Left colon (tissue), 2 donors: ENCODE results near the gene CTTN. TPM values are rescaled to one million over a fixed set of nuclear protein-coding genes. Genes with fewer than 3 reads are reported as not detected.

Experiments used
- ATAC-seq: fragments of 200-7000 bp; cut with Tn5 transposase; one replicate; pipeline ENCODE4 v1.9.1; 2020; ENCODE audit warnings: mild to moderate bottlenecking, moderate library complexity
- DNase-seq, 2 donors: peaks; one replicate each; pipeline ENCODE4 v3.0.0-alpha.2; 2020
- intact Hi-C, 2 donors: fragments of 100-400 bp; cut with DNase I in 1 of 2; cut with micrococcal nuclease in 1 of 2; formaldehyde crosslinking; loops; one replicate each; pipeline versions ENCODE4 v1.11.2 to v1.14.0; 2022; cut with DNase I, micrococcal nuclease
- total RNA-seq, 2 donors: library from RNA; stranded (reverse); fragmentation: NEBNext Ultra II Directional; extraction: Animal tissue kit (Norgen Biotek cat#: 25700); gene quantifications; one replicate each; pipeline ENCODE4 v1.2.1, GENCODE V29; 2021
- donor health status: DM: no; HTN: no; CAD: no.
- donor health status: DM: yes; HTN: yes; CAD: no.

Gene CTTN
- total RNA-seq, 2 donors from 2014 or later: 279 to 312 TPM

GRCh38 chr11:70464509-70465361 lies 66.4 kb downstream of the CTTN start:
- intact Hi-C loops: loop anchor here in 1 of 2 donors (10.0 kb wide), 1 partner anchor 290 kb away; no protein-coding TSS in a partner anchor
- ATAC-seq: no peak
- no peak for DNase-seq

DNA sequence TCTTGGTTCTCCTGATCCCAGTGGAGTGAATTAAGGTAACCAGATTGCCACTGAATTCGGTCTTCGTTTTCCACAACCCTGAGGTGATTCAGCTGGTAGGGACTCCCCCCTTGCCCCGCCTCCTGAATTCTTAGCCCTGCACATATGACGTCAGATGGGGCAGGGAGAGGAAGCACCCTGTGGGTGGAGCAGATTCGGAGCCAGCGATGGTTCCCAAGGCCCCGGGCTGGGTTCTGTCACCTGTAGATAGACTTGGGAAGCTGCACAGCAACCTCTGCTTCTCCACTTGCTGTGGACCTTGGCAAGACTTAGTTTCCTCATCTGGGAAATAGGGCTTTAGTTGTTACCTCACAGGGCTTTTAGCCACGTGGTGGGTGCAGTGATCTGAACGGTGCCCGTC lies 67.8 kb downstream of the CTTN start:
- peak; percentile 11 for ATAC-seq
- intact Hi-C loops: loop anchor here (2.0 to 10.0 kb wide), 2 partner anchors 289 kb away; no protein-coding TSS in a partner anchor
- no peak for DNase-seq

DNA sequence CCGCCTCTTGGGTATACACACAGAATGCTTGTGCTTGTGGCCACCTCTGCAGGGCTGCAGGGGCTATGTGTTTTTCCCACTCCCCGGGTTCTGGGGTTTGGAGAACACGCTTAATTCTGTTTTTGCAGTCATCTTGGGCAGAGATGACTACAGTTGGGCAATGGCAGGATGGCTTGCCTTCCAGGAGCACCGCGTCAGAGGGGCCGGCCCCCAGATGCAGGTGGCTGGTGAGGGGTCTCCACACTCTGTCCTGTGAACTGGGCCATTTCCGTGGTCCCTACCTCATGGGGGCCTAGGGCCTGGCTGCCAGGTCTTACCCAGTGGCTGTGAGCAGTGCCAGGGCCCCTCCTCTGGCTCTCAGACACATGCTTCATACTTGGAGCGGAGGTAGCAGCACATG lies 68.3 kb downstream of the CTTN start:
- intact Hi-C loops: loop anchor here (2.0 to 10.0 kb wide), 2 partner anchors 288 kb away; no protein-coding TSS in a partner anchor
- ATAC-seq: peak; percentile 25
- no peak for DNase-seq

- DNase-seq: peak in 1 of 2 donors; percentile 76
- ATAC-seq: peak; percentile 70
- intact Hi-C loops: loop anchor here (2.0 to 10.0 kb wide), 2 partner anchors 287 kb away; no protein-coding TSS in a partner anchor
Observed at GRCh38 chr11:70467201-70468085, 69.1 kb downstream of the CTTN start.

GRCh38 chr11:70468256-70469195 lies 70.2 kb downstream of the CTTN start:
- ATAC-seq: no peak
- no peak for DNase-seq
- intact Hi-C loops: loop anchor here in 1 of 2 donors (10.0 kb wide), 1 partner anchor 286 kb away; no protein-coding TSS in a partner anchor

DNA sequence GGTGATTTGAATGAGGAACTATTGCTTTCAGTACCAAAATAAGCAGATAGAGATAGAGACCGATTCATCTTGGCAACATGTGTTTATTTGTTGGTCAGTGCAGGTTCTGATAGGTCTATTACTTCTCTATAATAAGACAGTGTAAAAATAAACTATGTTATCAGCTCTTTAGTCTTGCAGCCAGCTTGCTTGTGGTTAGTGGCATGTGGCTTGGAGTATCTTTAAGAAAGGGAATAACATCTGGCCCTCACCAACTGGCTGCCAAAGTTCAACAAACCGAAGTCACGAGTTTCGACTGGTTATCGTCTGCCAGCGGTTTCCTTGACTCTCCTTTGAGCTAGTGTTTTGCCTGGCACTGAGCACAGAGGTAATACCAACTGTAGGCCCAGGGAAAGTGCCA lies 71.8 kb downstream of the CTTN start:
- intact Hi-C loops: no loop called here
- ATAC-seq: no peak

GRCh38 chr11:70471254-70471653 lies 72.9 kb downstream of the CTTN start:
- ATAC-seq (no peak), DNase-seq (no peak)
- intact Hi-C loops: no loop called here

More for the DNA sequence above, 71.8 kb downstream of the CTTN start:
- DNase-seq: no peak

- DNase-seq (no peak), ATAC-seq (no peak)
- intact Hi-C loops: no loop called here
Observed at GRCh38 chr11:70472240-70472639, 73.9 kb downstream of the CTTN start.

- intact Hi-C loops: no loop called here
- DNase-seq (no peak), ATAC-seq (no peak)
Observed at GRCh38 chr11:70473186-70473872, 75.0 kb downstream of the CTTN start.

GRCh38 chr11:70473873-70474690 lies 75.8 kb downstream of the CTTN start:
- DNase-seq (no peak), ATAC-seq (no peak)
- intact Hi-C loops: no loop called here

- ATAC-seq: no peak
- intact Hi-C loops: no loop called here
- no peak for DNase-seq
Observed at GRCh38 chr11:70474710-70475109, 76.4 kb downstream of the CTTN start.

DNA sequence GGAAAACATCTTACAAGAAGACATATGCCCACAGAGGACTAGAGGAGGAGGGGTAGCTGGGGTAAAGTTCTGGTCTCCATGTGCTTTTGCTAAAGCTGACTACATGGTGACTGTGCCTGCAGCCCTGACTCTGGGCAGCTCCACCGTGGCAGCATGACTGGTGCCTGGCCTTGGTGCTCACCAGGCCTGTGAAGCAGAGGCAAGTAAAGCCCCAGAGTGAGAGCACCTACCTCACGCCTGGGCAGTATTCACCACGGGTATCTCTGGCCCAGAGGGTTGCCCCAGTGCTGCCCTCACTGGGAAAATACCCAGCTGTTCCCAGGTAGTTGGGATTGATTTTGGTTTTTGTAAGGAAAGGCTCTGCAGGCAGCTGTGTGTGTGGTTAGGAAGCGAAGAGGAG lies 78.3 kb downstream of the CTTN start:
- ATAC-seq: no peak
- no peak for DNase-seq
- intact Hi-C loops: no loop called here

- no peak for DNase-seq
- ATAC-seq: no peak
- intact Hi-C loops: no loop called here
Observed at GRCh38 chr11:70477176-70477575, 78.8 kb downstream of the CTTN start.

- ATAC-seq: no peak
- intact Hi-C loops: no loop called here
- DNase-seq: no peak
Observed at GRCh38 chr11:70477609-70478008, 79.3 kb downstream of the CTTN start.

DNA sequence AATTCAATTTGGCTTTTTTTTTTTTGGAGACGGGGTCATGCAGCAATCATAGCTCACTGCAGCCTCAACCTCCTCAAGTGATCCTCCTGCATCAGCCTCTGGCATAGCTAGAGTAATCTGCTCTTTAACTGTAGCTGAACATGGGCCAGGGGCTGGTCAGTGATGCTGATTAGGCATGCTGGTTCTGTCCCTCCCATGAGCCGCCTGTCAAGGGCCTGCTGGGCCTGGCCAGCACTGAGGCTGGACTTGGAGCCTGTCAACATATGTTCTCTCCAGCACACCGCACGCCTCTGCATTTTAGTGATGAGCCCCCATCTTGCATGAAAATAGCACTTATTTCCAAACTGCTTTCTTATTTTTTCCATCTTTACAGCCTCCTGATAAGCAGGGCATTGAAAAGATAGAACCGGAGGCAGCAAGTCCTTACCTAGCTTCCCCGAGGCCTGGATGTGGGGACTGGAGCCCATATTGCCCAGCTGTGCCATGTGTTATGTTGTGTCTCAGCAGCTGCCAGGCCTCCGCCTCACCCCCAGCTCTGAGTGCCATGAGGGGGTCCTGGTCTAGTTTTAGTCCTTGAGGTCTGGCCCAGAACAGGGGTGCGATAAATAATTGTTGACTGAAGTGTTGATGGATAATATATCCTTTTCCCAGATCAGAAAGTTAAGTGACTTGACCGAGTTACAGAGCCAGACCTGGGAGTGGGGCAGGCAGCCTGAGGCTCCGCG lies 80.0 kb downstream of the CTTN start:
- intact Hi-C loops: no loop called here
- no peak for ATAC-seq
- DNase-seq: no peak

GRCh38 chr11:70480711-70481110 lies 82.4 kb downstream of the CTTN start:
- DNase-seq (no peak), ATAC-seq (no peak)
- intact Hi-C loops: no loop called here
